ENCODE data around the gene WFDC2.

- TF ChIP-seq POLR2A (IDR thresholded peaks at IDR 0.05; ENCODE audit: low read depth, low read length) = no peak
- no peak for TF ChIP-seq NKRF (conservative IDR thresholded peaks at IDR 0.05)
- TF ChIP-seq ZSCAN29 (IDR thresholded peaks at IDR 0.05) = no peak
- no peak for TF ChIP-seq POLR2AphosphoS2 (IDR thresholded peaks at IDR 0.05; ENCODE audit: low read depth, low read length)
- TF ChIP-seq CHD1 (IDR thresholded peaks at IDR 0.05; ENCODE audit: low read depth, low read length) = no peak
- TF ChIP-seq CTCF (IDR thresholded peaks at IDR 0.05 in 2 of 3, conservative IDR thresholded peaks at IDR 0.05 in 1 of 3; ENCODE audit: control insufficient read depth in 2 of 3, extremely low read depth in 1 of 3, insufficient read depth in 1 of 3, low read depth in 3 of 3, low read length in 3 of 3) = no peak
- no peak for TF ChIP-seq CREB1 (IDR thresholded peaks at IDR 0.05; ENCODE audit: low read depth)
- no peak for TF ChIP-seq FOXK2 (IDR thresholded peaks at IDR 0.05)
- TF ChIP-seq CBX5 (IDR thresholded peaks at IDR 0.05; ENCODE audit: low read depth) = no peak
- TF ChIP-seq MAX (IDR thresholded peaks at IDR 0.05; ENCODE audit: low read depth, low read length) = no peak
- TF ChIP-seq FOS (IDR thresholded peaks at IDR 0.05; ENCODE audit: borderline replicate concordance, extremely low read depth, insufficient read length) = no peak
- no peak for TF ChIP-seq E2F8 (IDR thresholded peaks at IDR 0.05; ENCODE audit: low read depth, partially characterized antibody)
- no peak for TF ChIP-seq CHD2 (IDR thresholded peaks at IDR 0.05; ENCODE audit: borderline replicate concordance, low read depth, low read length)
- TF ChIP-seq CEBPB (IDR thresholded peaks at IDR 0.05; ENCODE audit: borderline replicate concordance in 1 of 2, low read depth in 2 of 2, low read length in 2 of 2) = no peak
Observed at GRCh38 chr20:45449528-45449927, 20.0 kb upstream of the WFDC2 start.
